HepG2 (cell line): Measurements from ENCODE around the gene VDAC2. TPM values are rescaled to one million over a fixed set of nuclear protein-coding genes. Genes with fewer than 3 reads are reported as not detected.

ENCODE experiments used
- EP300 ChIP-seq, 3 experiments: sonication (generic) in 1 of 3; formaldehyde crosslinking in 1 of 3; IDR thresholded peaks; 2 replicates each; pipeline versions ENCODE4 v1.5.1 to v1.6.1; 2011 to 2020; ENCODE audit warnings: low read depth in 2 of 3, low read length in 2 of 3, borderline replicate concordance in 1 of 3, improper control_type of control experiment in 1 of 3, mild to moderate bottlenecking in 1 of 3, missing genetic modification reagents in 1 of 3, moderate library complexity in 1 of 3
- HNRNPL ChIP-seq: fragments of 200-400 bp; formaldehyde crosslinking; IDR thresholded peaks from 2 replicates; pipeline ENCODE4 v1.6.1; 2017; ENCODE audit warnings: mild to moderate bottlenecking, low read depth, low read length
- NR2C2 ChIP-seq: sonication (generic); formaldehyde crosslinking; IDR thresholded peaks from 2 replicates; pipeline ENCODE4 v1.4.0; 2020; ENCODE audit warnings: missing genetic modification reagents, mild to moderate bottlenecking, moderate library complexity, borderline replicate concordance
- PHF20 ChIP-seq: sonication (generic); formaldehyde crosslinking; IDR thresholded peaks from 2 replicates; pipeline ENCODE4 v1.5.0; 2020; ENCODE audit warnings: mild to moderate bottlenecking, missing genetic modification reagents
- POLR2G ChIP-seq: fragments of 200-400 bp; formaldehyde crosslinking; IDR thresholded peaks from 2 replicates; pipeline ENCODE4 v1.6.1; 2018; ENCODE audit warnings: mild to moderate bottlenecking, low read depth, low read length, moderate library complexity
- THAP11 ChIP-seq: IDR thresholded peaks from 2 replicates; pipeline ENCODE4 v1.6.1; 2016; ENCODE audit warnings: missing biosample characterization, missing genetic modification reagents
- ZFP62 ChIP-seq: sonication (generic); formaldehyde crosslinking; IDR thresholded peaks from 2 replicates; pipeline ENCODE4 v1.4.0; 2020; ENCODE audit warnings: missing genetic modification reagents
- ZNF296 ChIP-seq: sonication (generic); formaldehyde crosslinking; conservative IDR thresholded peaks from 2 replicates; pipeline ENCODE4 v1.5.0; 2020; ENCODE audit warnings: mild to moderate bottlenecking, missing genetic modification reagents
- ZNF790 ChIP-seq: sonication (generic); formaldehyde crosslinking; IDR thresholded peaks from 2 replicates; pipeline ENCODE4 v1.8.0; 2022; ENCODE audit warnings: missing genetic modification reagents, mild to moderate bottlenecking, borderline replicate concordance
- polyA plus RNA-seq, 8 experiments: library from polyadenylated mRNA; depleted of rRNA in 3 of 8; stranded (reverse) in 7 of 8; unstranded in 1 of 8; fragments of >200 nt; fragmentation: Illumina TruSeq in 4 of 8; extraction: Trizol in 4 of 8; gene quantifications; 2 replicates each; pipeline versions ENCODE4 v1.2.1 to v1.2.3, GENCODE V29; 2011 to 2016; ENCODE audit warnings: low read depth in 4 of 8, missing spikeins in 1 of 8, mixed read lengths in 1 of 8; ENCODE audit not compliant: insufficient read depth in 1 of 8
- total RNA-seq, 5 experiments: library from RNA; depleted of rRNA; stranded (reverse); fragments of >200 nt; fragmentation: Illumina TruSeq; extraction: Trizol; gene quantifications; 2 replicates each; pipeline ENCODE4 v1.2.3, GENCODE V29; 2016; ENCODE audit warnings: low read depth in 1 of 5
- TF ChIP-seq, protein P1 (sequence below): sonication (generic); formaldehyde crosslinking; IDR thresholded peaks from 2 replicates; pipeline ENCODE4 v1.8.1; 2022; ENCODE audit warnings: low read depth, mild to moderate bottlenecking, missing genetic modification reagents
- TF ChIP-seq, protein P2 (sequence below): sonication (generic); formaldehyde crosslinking; IDR thresholded peaks from 2 replicates; pipeline ENCODE4 v1.4.0; 2020; ENCODE audit warnings: missing genetic modification reagents; ENCODE audit errors: not compliant biosample characterization
- TF ChIP-seq, protein P3 (sequence below): sonication (generic); formaldehyde crosslinking; IDR thresholded peaks from 2 replicates; pipeline ENCODE4 v1.8.0; 2022; ENCODE audit warnings: missing genetic modification reagents, mild to moderate bottlenecking, moderate library complexity, borderline replicate concordance
- TF ChIP-seq, protein P4 (sequence below): IDR thresholded peaks from 2 replicates; pipeline ENCODE4 v1.4.0; 2020; ENCODE audit warnings: mild to moderate bottlenecking, missing genetic modification reagents
- TF ChIP-seq, protein P5 (sequence below): sonication (generic); formaldehyde crosslinking; IDR thresholded peaks from 2 replicates; pipeline ENCODE4 v1.4.0; 2020; ENCODE audit warnings: missing genetic modification reagents

Gene VDAC2
- total and polyA plus RNA-seq, 2 of the 13 experiments (the other 11 are each of a cell fraction or from before 2014, with no cell fraction given) = 67.9 to 222 TPM

DNA sequence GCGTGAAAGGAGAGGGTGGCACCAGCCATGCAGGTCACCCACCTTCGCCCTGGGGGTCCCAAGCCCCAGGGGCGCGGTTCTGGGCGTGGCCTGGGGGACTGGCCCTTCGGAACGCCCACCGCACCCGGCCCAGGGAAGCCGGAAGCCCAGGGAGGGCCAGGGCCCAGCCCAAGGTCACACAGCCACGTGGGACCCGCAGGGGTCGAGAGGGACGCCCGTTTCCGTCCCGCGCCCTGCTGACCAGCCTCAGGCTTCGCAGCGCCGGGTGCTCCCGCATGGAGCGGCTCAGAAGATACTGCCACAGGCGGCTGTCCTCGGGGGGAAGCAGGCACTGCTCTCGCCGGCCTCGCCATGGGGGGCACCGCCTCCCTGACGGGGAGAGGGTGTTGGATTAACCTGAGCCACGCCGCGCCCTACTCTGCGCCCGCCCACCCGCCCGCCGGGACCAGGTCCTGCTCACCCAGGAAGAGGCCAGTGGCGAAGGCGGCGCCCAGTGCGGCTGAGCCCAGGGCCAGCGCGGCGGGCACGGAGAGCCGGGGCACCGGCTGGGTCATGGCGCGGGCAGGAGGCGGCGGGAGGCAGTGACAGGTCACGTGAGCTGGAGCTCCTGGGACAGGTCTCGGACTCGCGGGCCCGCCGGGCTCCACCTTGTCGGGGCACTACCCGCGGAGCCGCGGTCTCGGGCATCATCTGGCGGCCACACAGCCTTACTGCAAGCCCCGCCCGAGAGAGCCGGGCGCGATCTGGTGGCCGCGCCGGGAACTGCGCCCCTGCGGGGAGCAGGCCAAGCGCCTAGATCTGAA is 25.0 kb downstream of the VDAC2 start, which contains the start of gene COMTD1 (continued):
- TF ChIP-seq, protein P1, sequence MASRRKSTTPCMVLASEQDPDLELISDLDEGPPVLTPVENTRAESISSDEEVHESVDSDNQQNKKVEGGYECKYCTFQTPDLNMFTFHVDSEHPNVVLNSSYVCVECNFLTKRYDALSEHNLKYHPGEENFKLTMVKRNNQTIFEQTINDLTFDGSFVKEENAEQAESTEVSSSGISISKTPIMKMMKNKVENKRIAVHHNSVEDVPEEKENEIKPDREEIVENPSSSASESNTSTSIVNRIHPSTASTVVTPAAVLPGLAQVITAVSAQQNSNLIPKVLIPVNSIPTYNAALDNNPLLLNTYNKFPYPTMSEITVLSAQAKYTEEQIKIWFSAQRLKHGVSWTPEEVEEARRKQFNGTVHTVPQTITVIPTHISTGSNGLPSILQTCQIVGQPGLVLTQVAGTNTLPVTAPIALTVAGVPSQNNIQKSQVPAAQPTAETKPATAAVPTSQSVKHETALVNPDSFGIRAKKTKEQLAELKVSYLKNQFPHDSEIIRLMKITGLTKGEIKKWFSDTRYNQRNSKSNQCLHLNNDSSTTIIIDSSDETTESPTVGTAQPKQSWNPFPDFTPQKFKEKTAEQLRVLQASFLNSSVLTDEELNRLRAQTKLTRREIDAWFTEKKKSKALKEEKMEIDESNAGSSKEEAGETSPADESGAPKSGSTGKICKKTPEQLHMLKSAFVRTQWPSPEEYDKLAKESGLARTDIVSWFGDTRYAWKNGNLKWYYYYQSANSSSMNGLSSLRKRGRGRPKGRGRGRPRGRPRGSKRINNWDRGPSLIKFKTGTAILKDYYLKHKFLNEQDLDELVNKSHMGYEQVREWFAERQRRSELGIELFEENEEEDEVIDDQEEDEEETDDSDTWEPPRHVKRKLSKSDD (CRISPR knock-in tag) = no peak
- TF ChIP-seq, protein P2, sequence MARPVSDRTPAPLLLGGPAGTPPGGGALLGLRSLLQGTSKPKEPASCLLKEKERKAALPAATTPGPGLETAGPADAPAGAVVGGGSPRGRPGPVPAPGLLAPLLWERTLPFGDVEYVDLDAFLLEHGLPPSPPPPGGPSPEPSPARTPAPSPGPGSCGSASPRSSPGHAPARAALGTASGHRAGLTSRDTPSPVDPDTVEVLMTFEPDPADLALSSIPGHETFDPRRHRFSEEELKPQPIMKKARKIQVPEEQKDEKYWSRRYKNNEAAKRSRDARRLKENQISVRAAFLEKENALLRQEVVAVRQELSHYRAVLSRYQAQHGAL (CRISPR knock-in tag) = no peak
- TF ChIP-seq, protein P3, sequence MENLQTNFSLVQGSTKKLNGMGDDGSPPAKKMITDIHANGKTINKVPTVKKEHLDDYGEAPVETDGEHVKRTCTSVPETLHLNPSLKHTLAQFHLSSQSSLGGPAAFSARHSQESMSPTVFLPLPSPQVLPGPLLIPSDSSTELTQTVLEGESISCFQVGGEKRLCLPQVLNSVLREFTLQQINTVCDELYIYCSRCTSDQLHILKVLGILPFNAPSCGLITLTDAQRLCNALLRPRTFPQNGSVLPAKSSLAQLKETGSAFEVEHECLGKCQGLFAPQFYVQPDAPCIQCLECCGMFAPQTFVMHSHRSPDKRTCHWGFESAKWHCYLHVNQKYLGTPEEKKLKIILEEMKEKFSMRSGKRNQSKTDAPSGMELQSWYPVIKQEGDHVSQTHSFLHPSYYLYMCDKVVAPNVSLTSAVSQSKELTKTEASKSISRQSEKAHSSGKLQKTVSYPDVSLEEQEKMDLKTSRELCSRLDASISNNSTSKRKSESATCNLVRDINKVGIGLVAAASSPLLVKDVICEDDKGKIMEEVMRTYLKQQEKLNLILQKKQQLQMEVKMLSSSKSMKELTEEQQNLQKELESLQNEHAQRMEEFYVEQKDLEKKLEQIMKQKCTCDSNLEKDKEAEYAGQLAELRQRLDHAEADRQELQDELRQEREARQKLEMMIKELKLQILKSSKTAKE = no peak; the same call in 1 of the 2 replicates
- peak; percentile 69 for TF ChIP-seq POLR2G
- TF ChIP-seq ZFP62 (CRISPR knock-in tag) = no peak
- TF ChIP-seq EP300 (IDR thresholded peaks at IDR 0.05; ENCODE audit: low read depth in 2 of 2, low read length in 2 of 2) = 0 out of 4 replicates have a peak, but pooled peaks of 1 of the 2 experiments have one; percentile 2
- no peak for TF ChIP-seq EP300 (CRISPR knock-in tag; IDR thresholded peaks at IDR 0.05; ENCODE audit: borderline replicate concordance)
- TF ChIP-seq, protein P4, sequence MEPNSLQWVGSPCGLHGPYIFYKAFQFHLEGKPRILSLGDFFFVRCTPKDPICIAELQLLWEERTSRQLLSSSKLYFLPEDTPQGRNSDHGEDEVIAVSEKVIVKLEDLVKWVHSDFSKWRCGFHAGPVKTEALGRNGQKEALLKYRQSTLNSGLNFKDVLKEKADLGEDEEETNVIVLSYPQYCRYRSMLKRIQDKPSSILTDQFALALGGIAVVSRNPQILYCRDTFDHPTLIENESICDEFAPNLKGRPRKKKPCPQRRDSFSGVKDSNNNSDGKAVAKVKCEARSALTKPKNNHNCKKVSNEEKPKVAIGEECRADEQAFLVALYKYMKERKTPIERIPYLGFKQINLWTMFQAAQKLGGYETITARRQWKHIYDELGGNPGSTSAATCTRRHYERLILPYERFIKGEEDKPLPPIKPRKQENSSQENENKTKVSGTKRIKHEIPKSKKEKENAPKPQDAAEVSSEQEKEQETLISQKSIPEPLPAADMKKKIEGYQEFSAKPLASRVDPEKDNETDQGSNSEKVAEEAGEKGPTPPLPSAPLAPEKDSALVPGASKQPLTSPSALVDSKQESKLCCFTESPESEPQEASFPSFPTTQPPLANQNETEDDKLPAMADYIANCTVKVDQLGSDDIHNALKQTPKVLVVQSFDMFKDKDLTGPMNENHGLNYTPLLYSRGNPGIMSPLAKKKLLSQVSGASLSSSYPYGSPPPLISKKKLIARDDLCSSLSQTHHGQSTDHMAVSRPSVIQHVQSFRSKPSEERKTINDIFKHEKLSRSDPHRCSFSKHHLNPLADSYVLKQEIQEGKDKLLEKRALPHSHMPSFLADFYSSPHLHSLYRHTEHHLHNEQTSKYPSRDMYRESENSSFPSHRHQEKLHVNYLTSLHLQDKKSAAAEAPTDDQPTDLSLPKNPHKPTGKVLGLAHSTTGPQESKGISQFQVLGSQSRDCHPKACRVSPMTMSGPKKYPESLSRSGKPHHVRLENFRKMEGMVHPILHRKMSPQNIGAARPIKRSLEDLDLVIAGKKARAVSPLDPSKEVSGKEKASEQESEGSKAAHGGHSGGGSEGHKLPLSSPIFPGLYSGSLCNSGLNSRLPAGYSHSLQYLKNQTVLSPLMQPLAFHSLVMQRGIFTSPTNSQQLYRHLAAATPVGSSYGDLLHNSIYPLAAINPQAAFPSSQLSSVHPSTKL (CRISPR knock-in tag) = peak; percentile 48
- peak; percentile 81 for TF ChIP-seq NR2C2 (CRISPR knock-in tag)
- TF ChIP-seq ZNF790 (CRISPR knock-in tag) = peak; percentile 69; the same call in 1 of the 2 replicates
- peak; percentile 65; the same call in 1 of the 2 replicates for TF ChIP-seq PHF20 (CRISPR knock-in tag)
- TF ChIP-seq, protein P5, sequence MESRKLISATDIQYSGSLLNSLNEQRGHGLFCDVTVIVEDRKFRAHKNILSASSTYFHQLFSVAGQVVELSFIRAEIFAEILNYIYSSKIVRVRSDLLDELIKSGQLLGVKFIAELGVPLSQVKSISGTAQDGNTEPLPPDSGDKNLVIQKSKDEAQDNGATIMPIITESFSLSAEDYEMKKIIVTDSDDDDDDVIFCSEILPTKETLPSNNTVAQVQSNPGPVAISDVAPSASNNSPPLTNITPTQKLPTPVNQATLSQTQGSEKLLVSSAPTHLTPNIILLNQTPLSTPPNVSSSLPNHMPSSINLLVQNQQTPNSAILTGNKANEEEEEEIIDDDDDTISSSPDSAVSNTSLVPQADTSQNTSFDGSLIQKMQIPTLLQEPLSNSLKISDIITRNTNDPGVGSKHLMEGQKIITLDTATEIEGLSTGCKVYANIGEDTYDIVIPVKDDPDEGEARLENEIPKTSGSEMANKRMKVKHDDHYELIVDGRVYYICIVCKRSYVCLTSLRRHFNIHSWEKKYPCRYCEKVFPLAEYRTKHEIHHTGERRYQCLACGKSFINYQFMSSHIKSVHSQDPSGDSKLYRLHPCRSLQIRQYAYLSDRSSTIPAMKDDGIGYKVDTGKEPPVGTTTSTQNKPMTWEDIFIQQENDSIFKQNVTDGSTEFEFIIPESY (CRISPR knock-in tag) = peak; percentile 55; the same call in 1 of the 2 replicates
- TF ChIP-seq THAP11 (CRISPR knock-in tag) = peak; percentile 41; the same call in 1 of the 2 replicates
- no peak for TF ChIP-seq ZNF296
- peak; percentile 71; the same call in 1 of the 2 replicates for TF ChIP-seq HNRNPL
